CD14-positive monocyte (primary cell): ENCODE measurements around the gene KCNAB1. TPM values are rescaled to one million over a fixed set of nuclear protein-coding genes. Genes with fewer than 3 reads are reported as not detected.
A peak's percentile ranks its signal among the peaks of the same experiment; 100 is the strongest.

Source experiments
- DNase-seq, 3 donors: peaks; one replicate each; pipeline ENCODE4 v3.0.0-alpha.2; 2011 to 2022
- H2AFZ ChIP-seq: 2 replicates; pipeline ENCODE4 v1.6.0; 2012; ENCODE audit warnings: mild to moderate bottlenecking, low read depth, low read length, inconsistent platforms; ENCODE audit not compliant: insufficient read depth, poor library complexity, severe bottlenecking
- H3K27ac ChIP-seq, 2 donors: 1 replicate in 1 of 2; 2 replicates in 1 of 2; pipeline ENCODE4 v1.5.1; 2012 to 2013; ENCODE audit warnings: low read length in 2 of 2, control low read depth in 1 of 2, inconsistent platforms in 1 of 2, low read depth in 1 of 2, mild to moderate bottlenecking in 1 of 2
- H3K27me3 ChIP-seq, 2 donors: one replicate each; pipeline versions ENCODE4 v1.6.0 to v1.6.1; 2011 to 2013; ENCODE audit warnings: low read length in 2 of 2; ENCODE audit not compliant: control insufficient read depth in 2 of 2, insufficient read depth in 2 of 2
- H3K36me3 ChIP-seq, 2 donors: replicated peaks in 1 of 2; 1 replicate in 1 of 2; 2 replicates in 1 of 2; pipeline versions ENCODE4 v1.5.1 to v1.6.1; 2012 to 2013; ENCODE audit warnings: low read length in 2 of 2, control low read depth in 1 of 2, inconsistent platforms in 1 of 2, mild to moderate bottlenecking in 1 of 2; ENCODE audit not compliant: insufficient read depth in 2 of 2, control insufficient read depth in 1 of 2
- H3K4me1 ChIP-seq, 2 donors: 1 replicate in 1 of 2; 2 replicates in 1 of 2; pipeline versions ENCODE4 v1.5.1 to v1.6.1; 2012 to 2013; ENCODE audit warnings: low read length in 2 of 2, control low read depth in 1 of 2, inconsistent platforms in 1 of 2, mild to moderate bottlenecking in 1 of 2, moderate library complexity in 1 of 2; ENCODE audit not compliant: insufficient read depth in 2 of 2, control insufficient read depth in 1 of 2
- H3K4me2 ChIP-seq: replicated peaks from 2 replicates; pipeline ENCODE3; 2012; ENCODE audit warnings: low read length, moderate library complexity, mild to moderate bottlenecking; ENCODE audit not compliant: poor library complexity, severe bottlenecking; ENCODE audit errors: extremely low read depth
- H3K4me3 ChIP-seq, 3 experiments: fragments of 200-600 bp in 1 of 3; sonication (generic) in 1 of 3; replicated peaks in 1 of 3; 1 replicate in 2 of 3; 2 replicates in 1 of 3; pipeline ENCODE4 v1.5.1; 2011 to 2013; ENCODE audit warnings: low read length in 3 of 3, mild to moderate bottlenecking in 3 of 3, control low read depth in 2 of 3, low read depth in 2 of 3, inconsistent platforms in 1 of 3, moderate library complexity in 1 of 3
- H3K79me2 ChIP-seq: 2 replicates; pipeline ENCODE4 v1.6.0; 2012; ENCODE audit warnings: mild to moderate bottlenecking, control low read depth, inconsistent platforms, low read length, moderate library complexity; ENCODE audit not compliant: insufficient read depth
- H3K9ac ChIP-seq: 2 replicates; pipeline ENCODE4 v1.6.0; 2017; ENCODE audit warnings: low read length, mild to moderate bottlenecking; ENCODE audit not compliant: insufficient read depth, poor library complexity, severe bottlenecking
- H3K9me3 ChIP-seq, 2 donors: replicated peaks in 1 of 2; 1 replicate in 1 of 2; 2 replicates in 1 of 2; pipeline versions ENCODE4 v1.5.1 to v1.6.1; 2012 to 2013; ENCODE audit warnings: low read length in 2 of 2, control low read depth in 1 of 2; ENCODE audit not compliant: control insufficient read depth in 1 of 2, insufficient read depth in 1 of 2
- H4K20me1 ChIP-seq: 2 replicates; pipeline ENCODE4 v1.6.0; 2012; ENCODE audit warnings: mild to moderate bottlenecking, low read length, control low read depth, moderate library complexity; ENCODE audit not compliant: insufficient read depth
- H3K27ac Mint-ChIP-seq, 7 donors: one replicate each; pipeline ENCODE4 v1.8.0; 2020; ENCODE audit warnings: mild to moderate bottlenecking in 7 of 7, mixed read lengths in 7 of 7, moderate library complexity in 6 of 7, inconsistent platforms in 2 of 7
- H3K27me3 Mint-ChIP-seq, 3 donors: one replicate each; pipeline ENCODE4 v1.8.0; 2021 to 2022; ENCODE audit warnings: low read depth in 3 of 3, mild to moderate bottlenecking in 3 of 3, mixed read lengths in 3 of 3, moderate library complexity in 3 of 3, inconsistent platforms in 1 of 3
- H3K36me3 Mint-ChIP-seq, 2 donors: one replicate each; pipeline ENCODE4 v1.8.0; 2020; ENCODE audit warnings: mixed read lengths in 2 of 2, inconsistent platforms in 1 of 2, mild to moderate bottlenecking in 1 of 2
- H3K4me1 Mint-ChIP-seq: one replicate; pipeline ENCODE4 v1.8.0; 2020; ENCODE audit warnings: mild to moderate bottlenecking, mixed read lengths
- H3K4me3 Mint-ChIP-seq, 2 donors: one replicate each; pipeline ENCODE4 v1.8.0; 2020; ENCODE audit warnings: mild to moderate bottlenecking in 2 of 2, mixed read lengths in 2 of 2, moderate library complexity in 1 of 2
- H3K9me3 Mint-ChIP-seq, 7 donors: one replicate each; pipeline ENCODE4 v1.8.0; 2020 to 2022; ENCODE audit warnings: mixed read lengths in 7 of 7, mild to moderate bottlenecking in 6 of 7, moderate library complexity in 6 of 7, inconsistent platforms in 2 of 7
- CTCF ChIP-seq: fragments of 200-600 bp; IDR thresholded peaks from one replicate; pipeline ENCODE4 v1.8.0; 2022; ENCODE audit warnings: antibody characterized with exemption, mild to moderate bottlenecking
- WGBS: methylation state at CpG from one replicate; pipeline ENCODE4 v1.1.5; 2013; ENCODE audit warnings: missing lambda C conversion rate; ENCODE audit not compliant: insufficient coverage; 5-methylcytosine and 5-hydroxymethylcytosine counted together
- intact Hi-C, 2 donors: fragments of 100-400 bp; cut with micrococcal nuclease; formaldehyde crosslinking; loops; one replicate each; pipeline versions ENCODE4 v1.15.0 to v1.15.1; 2023
- polyA plus RNA-seq, 3 donors: library from polyadenylated mRNA; depleted of rRNA in 1 of 3; unstranded in 2 of 3; stranded (reverse) in 1 of 3; fragments of 300-500 nt in 2 of 3; fragments of >200 nt in 1 of 3; fragmentation: Illumina TruSeq in 2 of 3; gene quantifications; 1 replicate in 2 of 3; 2 replicates in 1 of 3; pipeline ENCODE4 v1.2.3, GENCODE V29; 2012 to 2021

Gene KCNAB1
- polyA plus RNA-seq, 3 donors = 0.08 to 0.14 TPM; not detected in 1

DNA sequence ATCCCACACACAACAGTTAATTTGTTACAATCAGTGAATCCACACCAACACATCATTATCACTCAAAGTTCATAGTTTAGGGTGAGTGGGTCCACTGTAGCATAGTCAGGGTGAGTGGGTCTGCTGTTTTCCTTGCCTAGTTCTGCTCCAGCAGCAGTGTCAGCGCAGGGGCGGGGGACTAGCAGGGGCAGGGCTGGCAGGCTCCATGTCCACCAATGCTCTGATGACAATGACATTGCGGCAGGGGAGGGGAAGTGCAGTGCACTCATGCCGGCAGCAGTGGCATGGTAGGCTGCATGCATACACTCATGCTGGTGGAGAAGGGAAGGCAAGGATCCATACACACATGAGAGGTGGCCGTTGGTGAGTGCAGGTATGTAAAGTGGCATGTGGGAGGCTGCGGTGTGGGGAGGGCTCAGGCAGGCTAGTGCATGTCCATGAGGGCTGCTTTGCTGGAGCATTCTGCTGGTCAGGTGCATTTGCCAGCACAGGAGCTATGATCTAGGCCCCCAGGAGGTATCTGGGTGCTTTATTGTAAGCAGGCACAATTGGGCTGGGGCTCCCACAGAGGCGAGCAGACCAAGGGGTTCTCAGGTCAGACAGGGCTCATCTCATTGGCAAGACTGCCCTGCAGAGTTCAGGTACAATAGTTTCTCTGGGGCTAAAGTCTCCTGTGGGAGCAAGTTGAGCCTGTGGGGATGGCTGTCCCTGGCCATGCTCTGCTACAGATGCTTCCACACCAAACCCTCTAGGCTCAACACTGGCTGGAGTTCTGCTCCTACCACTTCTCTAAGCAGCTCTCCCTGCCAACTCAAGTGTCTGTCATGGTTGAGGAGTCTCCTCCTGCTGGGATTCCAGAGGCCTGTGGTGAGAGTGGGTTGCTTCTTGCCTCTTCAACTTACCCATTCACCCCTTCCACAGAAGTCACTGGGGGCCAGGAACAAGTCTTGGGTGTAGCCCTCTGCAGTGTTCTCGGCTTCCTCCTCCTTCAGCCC, 81.3 kb downstream of the KCNAB1 start:
- Histone ChIP-seq H3K4me1 (no peaks in the 10 kb centered on the region), H3K36me3 (no peaks in the 10 kb centered on the region), H2AFZ (no peak overlapping the region), H3K9me3 (peaks cover 6 to 14% of the 10 kb centered on the region in 2 donors), H3K4me2 (no peak overlapping the region), H3K27me3 (no peaks in the 10 kb centered on the region), H4K20me1 (no peaks in the 10 kb centered on the region), H3K4me3 (no peak overlapping the region), H3K79me2 (no peaks in the 10 kb centered on the region), H3K9ac (no peak overlapping the region), H3K27ac (no peak overlapping the region)
- peaks cover 0 to 19% (median 4%) of the 10 kb centered on the region in 7 donors for H3K9me3 Mint-ChIP-seq
- intact Hi-C loops = no loop called here
- peak overlapping the region in 1 of 7 donors; percentile 15 for H3K27ac Mint-ChIP-seq
- H3K36me3 Mint-ChIP-seq = no peaks in the 10 kb centered on the region
- H3K27me3 Mint-ChIP-seq = peaks cover 1 to 3% (median 3%) of the 10 kb centered on the region in 3 donors
- no peak for TF ChIP-seq CTCF
- no peak for DNase-seq
- no peak overlapping the region for H3K4me3 Mint-ChIP-seq
- no peaks in the 10 kb centered on the region for H3K4me1 Mint-ChIP-seq
- 91% methylated on average over 8 of the region's 8 CpGs for WGBS

DNA sequence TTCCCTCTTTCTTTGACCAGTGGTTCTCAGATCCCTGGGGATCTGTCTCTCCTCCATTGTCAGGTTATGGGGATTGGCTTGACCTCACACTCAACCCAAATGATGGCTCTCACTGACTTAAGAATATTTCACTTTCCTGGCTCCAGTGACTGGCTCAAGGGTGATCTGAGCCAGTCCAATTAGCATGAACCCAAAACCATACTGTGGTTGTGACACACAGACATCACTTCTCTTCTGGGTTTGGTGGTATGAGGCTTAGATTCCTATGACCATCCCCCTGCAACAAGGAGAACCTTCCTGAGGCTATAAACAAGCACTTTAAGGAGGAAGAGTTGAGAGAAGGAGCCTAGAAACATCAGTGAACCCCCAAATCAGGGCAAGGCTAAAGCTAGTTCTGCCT, 85.8 kb downstream of the KCNAB1 start:
- H3K9me3 ChIP-seq = peaks cover 0 to 3% of the 10 kb centered on the region in 2 donors
- no peak overlapping the region for H2AFZ ChIP-seq
- Mint-ChIP-seq H3K27me3 (peaks cover 0 to 1% (median 0%) of the 10 kb centered on the region in 3 donors), H3K9me3 (peaks cover 0 to 8% (median 2%) of the 10 kb centered on the region in 7 donors), H3K36me3 (no peaks in the 10 kb centered on the region), H3K27ac (no peak overlapping the region), H3K4me1 (no peaks in the 10 kb centered on the region), H3K4me3 (no peak overlapping the region)
- no peak overlapping the region for H3K4me3 ChIP-seq
- no peak for DNase-seq
- H3K4me2 ChIP-seq = no peak overlapping the region
- no peaks in the 10 kb centered on the region for H3K36me3 ChIP-seq
- TF ChIP-seq CTCF = no peak
- H3K9ac ChIP-seq = no peak overlapping the region
- H4K20me1 ChIP-seq = no peaks in the 10 kb centered on the region
- intact Hi-C loops = no loop called here
- H3K27ac ChIP-seq = no peak overlapping the region
- H3K4me1 ChIP-seq = no peaks in the 10 kb centered on the region
- no peaks in the 10 kb centered on the region for H3K27me3 ChIP-seq
- no peaks in the 10 kb centered on the region for H3K79me2 ChIP-seq
